Nephron progenitor cell (in vitro differentiated cells): ENCODE results near the gene PI4KA.

Experiments
- DNase-seq: peaks from one replicate; pipeline ENCODE4 v3.0.0; 2021
- H3K27ac Mint-ChIP-seq: 2 replicates; pipeline ENCODE4 v1.8.0; 2021; ENCODE audit warnings: mild to moderate bottlenecking, moderate library complexity, mixed read lengths
- H3K27me3 Mint-ChIP-seq: 2 replicates; pipeline ENCODE4 v1.8.0; 2021; ENCODE audit warnings: mild to moderate bottlenecking, low read depth, mixed read lengths; ENCODE audit not compliant: poor library complexity
- H3K36me3 Mint-ChIP-seq: 2 replicates; pipeline ENCODE4 v1.8.0; 2021; ENCODE audit warnings: low read depth, mixed read lengths
- H3K4me1 Mint-ChIP-seq: 2 replicates; pipeline ENCODE4 v1.8.0; 2021; ENCODE audit warnings: mixed read lengths
- H3K4me3 Mint-ChIP-seq: 2 replicates; pipeline ENCODE4 v1.8.0; 2021; ENCODE audit warnings: mild to moderate bottlenecking, moderate library complexity, mixed read lengths
- H3K9me3 Mint-ChIP-seq: 2 replicates; pipeline ENCODE4 v1.8.0; 2021; ENCODE audit warnings: mild to moderate bottlenecking, moderate library complexity, mixed read lengths
- TF ChIP-seq, protein P1 (sequence below): fragments of 200-600 bp; sonication (generic); IDR thresholded peaks from 2 replicates; pipeline ENCODE4 v1.5.0; 2021; ENCODE audit warnings: antibody characterized with exemption

Gene PI4KA

GRCh38 chr22:20765938-20766337, 92.7 kb downstream of the PI4KA start:
- TF ChIP-seq, protein P1, sequence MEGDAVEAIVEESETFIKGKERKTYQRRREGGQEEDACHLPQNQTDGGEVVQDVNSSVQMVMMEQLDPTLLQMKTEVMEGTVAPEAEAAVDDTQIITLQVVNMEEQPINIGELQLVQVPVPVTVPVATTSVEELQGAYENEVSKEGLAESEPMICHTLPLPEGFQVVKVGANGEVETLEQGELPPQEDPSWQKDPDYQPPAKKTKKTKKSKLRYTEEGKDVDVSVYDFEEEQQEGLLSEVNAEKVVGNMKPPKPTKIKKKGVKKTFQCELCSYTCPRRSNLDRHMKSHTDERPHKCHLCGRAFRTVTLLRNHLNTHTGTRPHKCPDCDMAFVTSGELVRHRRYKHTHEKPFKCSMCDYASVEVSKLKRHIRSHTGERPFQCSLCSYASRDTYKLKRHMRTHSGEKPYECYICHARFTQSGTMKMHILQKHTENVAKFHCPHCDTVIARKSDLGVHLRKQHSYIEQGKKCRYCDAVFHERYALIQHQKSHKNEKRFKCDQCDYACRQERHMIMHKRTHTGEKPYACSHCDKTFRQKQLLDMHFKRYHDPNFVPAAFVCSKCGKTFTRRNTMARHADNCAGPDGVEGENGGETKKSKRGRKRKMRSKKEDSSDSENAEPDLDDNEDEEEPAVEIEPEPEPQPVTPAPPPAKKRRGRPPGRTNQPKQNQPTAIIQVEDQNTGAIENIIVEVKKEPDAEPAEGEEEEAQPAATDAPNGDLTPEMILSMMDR: no peak
- peaks cover 42% of the 10 kb centered on the region for H3K36me3 Mint-ChIP-seq
- peaks cover 3% of the 10 kb centered on the region for H3K27me3 Mint-ChIP-seq
- H3K9me3 Mint-ChIP-seq: no peaks in the 10 kb centered on the region
- H3K4me3 Mint-ChIP-seq: no peak overlapping the region
- H3K4me1 Mint-ChIP-seq: no peaks in the 10 kb centered on the region
- no peak for DNase-seq
- H3K27ac Mint-ChIP-seq: no peak overlapping the region

DNA sequence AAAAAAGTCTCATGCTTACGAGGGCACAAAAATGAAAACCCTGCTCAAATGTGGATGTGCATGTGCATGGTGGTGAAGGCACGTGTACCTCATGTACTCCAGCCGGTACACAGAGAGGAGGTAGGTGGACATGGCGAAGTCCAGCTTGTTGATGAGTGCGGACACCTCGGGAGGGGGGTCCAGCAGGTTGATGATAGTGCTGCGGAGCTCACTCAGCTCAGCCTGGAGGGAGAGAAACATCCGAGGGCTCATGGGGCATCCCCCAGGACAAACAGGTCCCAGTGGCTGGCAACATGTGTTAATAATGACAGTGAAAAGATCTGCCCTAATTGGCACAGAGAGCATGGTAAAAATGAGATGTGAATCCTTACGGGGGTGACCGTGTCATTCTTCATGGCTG, 93.9 kb downstream of the PI4KA start:
- Mint-ChIP-seq H3K27ac (no peak overlapping the region), H3K36me3 (peaks cover 45% of the 10 kb centered on the region), H3K9me3 (no peaks in the 10 kb centered on the region), H3K4me3 (no peak overlapping the region), H3K27me3 (no peaks in the 10 kb centered on the region), H3K4me1 (no peaks in the 10 kb centered on the region)
- TF ChIP-seq, protein P1: no peak
- no peak for DNase-seq

DNA sequence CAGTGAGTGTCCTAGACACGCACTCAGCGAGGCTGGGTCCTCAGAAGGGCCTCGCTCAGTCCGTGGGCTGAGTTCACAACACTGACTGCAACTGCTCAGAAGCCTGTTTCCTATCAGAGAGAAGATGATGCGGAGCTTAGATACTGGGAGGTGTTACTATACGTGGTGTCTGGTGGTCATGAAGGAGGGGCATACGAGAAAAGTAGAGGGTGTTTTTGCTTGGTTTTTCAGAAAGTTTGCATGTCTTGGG, 94.2 kb downstream of the PI4KA start:
- no peak for DNase-seq
- H3K27me3 Mint-ChIP-seq: no peaks in the 10 kb centered on the region
- H3K4me1 Mint-ChIP-seq: no peaks in the 10 kb centered on the region
- H3K36me3 Mint-ChIP-seq: peaks cover 43% of the 10 kb centered on the region
- no peaks in the 10 kb centered on the region for H3K9me3 Mint-ChIP-seq
- H3K27ac Mint-ChIP-seq: no peak overlapping the region
- TF ChIP-seq, protein P1: no peak
- no peak overlapping the region for H3K4me3 Mint-ChIP-seq

- H3K27me3 Mint-ChIP-seq: no peaks in the 10 kb centered on the region
- H3K9me3 Mint-ChIP-seq: no peaks in the 10 kb centered on the region
- no peak overlapping the region for H3K4me3 Mint-ChIP-seq
- no peak for DNase-seq
- H3K36me3 Mint-ChIP-seq: peaks cover 38% of the 10 kb centered on the region
- TF ChIP-seq, protein P1: no peak
- no peaks in the 10 kb centered on the region for H3K4me1 Mint-ChIP-seq
- no peak overlapping the region for H3K27ac Mint-ChIP-seq
These were observed 94.8 kb downstream of the PI4KA start for GRCh38 chr22:20763630-20764470.

DNA sequence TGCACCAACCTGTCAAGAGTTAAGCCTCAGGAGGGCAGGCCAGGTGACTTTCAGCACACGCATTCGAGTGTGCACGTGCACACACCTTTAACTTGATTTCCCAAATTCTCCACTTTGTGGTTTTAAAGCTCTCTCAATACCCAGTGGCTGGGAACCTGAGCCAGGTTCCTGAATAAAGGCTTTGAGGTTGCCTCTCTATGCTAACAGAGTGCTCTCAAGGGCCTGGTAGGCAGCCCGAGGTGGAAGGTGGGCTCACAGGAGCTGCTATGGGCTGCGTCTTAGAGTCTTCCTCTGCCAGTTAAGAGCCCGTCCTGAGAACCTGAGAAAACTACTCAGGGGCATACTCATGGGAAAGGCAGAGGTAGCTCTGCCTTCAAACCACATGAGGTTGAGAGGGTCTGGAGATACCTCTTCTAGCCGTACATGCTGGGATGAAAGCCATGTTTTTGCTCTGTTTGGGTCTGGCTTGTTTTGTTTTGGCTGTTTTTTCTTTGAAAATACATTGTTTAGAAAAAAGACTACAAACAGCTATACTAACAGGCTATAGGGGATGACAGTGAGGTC, 96.3 kb downstream of the PI4KA start:
- Mint-ChIP-seq H3K9me3 (no peaks in the 10 kb centered on the region), H3K4me3 (no peak overlapping the region), H3K4me1 (no peaks in the 10 kb centered on the region), H3K27me3 (no peaks in the 10 kb centered on the region), H3K27ac (no peak overlapping the region), H3K36me3 (peaks cover 44% of the 10 kb centered on the region)
- TF ChIP-seq, protein P1: no peak
- DNase-seq: no peak

GRCh38 chr22:20761536-20761935, 97.1 kb downstream of the PI4KA start:
- DNase-seq: no peak
- TF ChIP-seq, protein P1: no peak
- H3K4me1 Mint-ChIP-seq: no peaks in the 10 kb centered on the region
- peaks cover 51% of the 10 kb centered on the region for H3K36me3 Mint-ChIP-seq
- H3K27ac Mint-ChIP-seq: no peak overlapping the region
- H3K27me3 Mint-ChIP-seq: no peaks in the 10 kb centered on the region
- no peak overlapping the region for H3K4me3 Mint-ChIP-seq
- no peaks in the 10 kb centered on the region for H3K9me3 Mint-ChIP-seq
